Neural cell (in vitro differentiated cells): ENCODE results near the gene CCIN. TPM values are rescaled to one million over a fixed set of nuclear protein-coding genes. Genes with fewer than 3 reads are reported as not detected.
A peak's percentile ranks its signal among the peaks of the same experiment; 100 is the strongest.

ENCODE experiments used
- H2AFZ ChIP-seq: fragments of 200-600, 300-800 bp; sonication (generic), shearing (Covaris generic); 2 replicates; pipeline ENCODE4 v1.6.0; 2014; ENCODE audit warnings: low read depth, mild to moderate bottlenecking, antibody characterized with exemption, low read length, moderate library complexity
- H3F3A ChIP-seq: fragments of 200-600 bp; shearing (Covaris generic); 2 replicates; pipeline ENCODE4 v1.6.1; 2016; ENCODE audit warnings: mild to moderate bottlenecking, moderate library complexity, mixed read lengths, antibody characterized with exemption, low read length; ENCODE audit not compliant: insufficient read depth, poor library complexity, severe bottlenecking
- H3K27ac ChIP-seq: fragments of 200-600, 300-800 bp; sonication (generic), shearing (Covaris generic); 2 replicates; pipeline ENCODE4 v1.5.1; 2014; ENCODE audit warnings: mild to moderate bottlenecking, low read length, moderate library complexity
- H3K27me3 ChIP-seq: fragments of 300-800, 200-600 bp; sonication (generic), shearing (Covaris generic); 2 replicates; pipeline ENCODE4 v1.6.0; 2014; ENCODE audit warnings: mild to moderate bottlenecking, low read depth, low read length, moderate library complexity; ENCODE audit not compliant: insufficient read depth
- H3K36me3 ChIP-seq: fragments of 300-800, 200-600 bp; sonication (generic), shearing (Covaris generic); 2 replicates; pipeline ENCODE4 v1.5.1; 2014; ENCODE audit warnings: mild to moderate bottlenecking, antibody characterized with exemption, low read length, moderate library complexity; ENCODE audit not compliant: insufficient read depth
- H3K4me2 ChIP-seq: fragments of 300-800, 200-600 bp; sonication (generic), shearing (Covaris generic); 2 replicates; pipeline ENCODE4 v1.6.0; 2014; ENCODE audit warnings: mild to moderate bottlenecking, low read length
- H3K4me3 ChIP-seq: fragments of 300-800, 200-600 bp; sonication (generic), shearing (Covaris generic); 2 replicates; pipeline ENCODE4 v1.5.1; 2014; ENCODE audit warnings: mild to moderate bottlenecking, low read length, moderate library complexity
- H3K79me2 ChIP-seq: fragments of 200-600 bp; shearing (Covaris generic); replicated peaks from 2 replicates; pipeline ENCODE4 v1.6.0; 2014; ENCODE audit warnings: mild to moderate bottlenecking, low read length, moderate library complexity; ENCODE audit not compliant: insufficient read depth
- H3K9ac ChIP-seq: fragments of 300-800, 200-600 bp; sonication (generic), shearing (Covaris generic); 2 replicates; pipeline ENCODE4 v1.6.1; 2016; ENCODE audit warnings: mild to moderate bottlenecking, low read length, mixed read lengths
- H3K9me2 ChIP-seq: fragments of 200-600 bp; shearing (Covaris generic); 2 replicates; pipeline ENCODE4 v1.6.1; 2016; ENCODE audit warnings: mild to moderate bottlenecking, low read length, mixed read lengths; ENCODE audit not compliant: insufficient read depth
- H3K9me3 ChIP-seq: fragments of 200-600, 300-800 bp; sonication (generic), shearing (Covaris generic); 2 replicates; pipeline ENCODE4 v1.6.1; 2016; ENCODE audit warnings: mild to moderate bottlenecking, mixed run types, low read length, moderate library complexity, mixed read lengths
- H4K20me1 ChIP-seq: fragments of 200-600 bp; shearing (Covaris generic); 2 replicates; pipeline ENCODE4 v1.6.1; 2016; ENCODE audit warnings: mild to moderate bottlenecking, mixed run types; ENCODE audit not compliant: insufficient read depth
- EP300 ChIP-seq: fragments of 450-650 bp; conservative IDR thresholded peaks from 2 replicates; pipeline ENCODE4 v1.6.1; 2014; ENCODE audit warnings: antibody characterized with exemption, mild to moderate bottlenecking, moderate library complexity; ENCODE audit not compliant: poor library complexity, severe bottlenecking
- EZH2 ChIP-seq: fragments of 200-600, 300-800 bp; shearing (Covaris generic), sonication (generic); IDR thresholded peaks from 2 replicates; pipeline ENCODE4 v1.6.1; 2014; ENCODE audit warnings: antibody characterized with exemption, low read length, borderline replicate concordance, mild to moderate bottlenecking; ENCODE audit not compliant: insufficient read depth, poor library complexity, severe bottlenecking
- MXI1 ChIP-seq: fragments of 450-650 bp; conservative IDR thresholded peaks from 2 replicates; pipeline ENCODE4 v1.6.1; 2014; ENCODE audit warnings: antibody characterized with exemption, mild to moderate bottlenecking; ENCODE audit not compliant: poor library complexity, severe bottlenecking
- POLR2AphosphoS5 ChIP-seq: IDR thresholded peaks from 2 replicates; pipeline ENCODE4 v1.6.1; 2012
- RAD21 ChIP-seq: fragments of 450-650 bp; conservative IDR thresholded peaks from 2 replicates; pipeline ENCODE4 v1.6.1; 2014; ENCODE audit warnings: antibody characterized with exemption, mild to moderate bottlenecking, moderate library complexity
- SMC3 ChIP-seq: fragments of 450-650 bp; conservative IDR thresholded peaks from 2 replicates; pipeline ENCODE4 v1.6.1; 2014; ENCODE audit warnings: antibody characterized with exemption, mild to moderate bottlenecking, moderate library complexity; ENCODE audit not compliant: poor library complexity
- TAF1 ChIP-seq: IDR thresholded peaks from 2 replicates; pipeline ENCODE4 v1.6.1; 2012; ENCODE audit warnings: low read depth
- polyA plus RNA-seq: library from polyadenylated mRNA; depleted of rRNA; stranded (reverse); fragments of >200 nt; gene quantifications from 2 replicates; pipeline ENCODE4 v1.2.3, GENCODE V29; 2014
- TF ChIP-seq, protein P1 (sequence below): IDR thresholded peaks from 2 replicates; pipeline ENCODE4 v1.6.1; 2012; ENCODE audit warnings: borderline replicate concordance
- TF ChIP-seq, protein P2 (sequence below): fragments of 450-650 bp; IDR thresholded peaks from 2 replicates; pipeline ENCODE4 v1.5.1; 2014; ENCODE audit warnings: antibody characterized with exemption, mild to moderate bottlenecking, moderate library complexity; ENCODE audit not compliant: poor library complexity, severe bottlenecking

Gene CCIN
- polyA plus RNA-seq, 1 donor from 2014 or later = not detected

DNA sequence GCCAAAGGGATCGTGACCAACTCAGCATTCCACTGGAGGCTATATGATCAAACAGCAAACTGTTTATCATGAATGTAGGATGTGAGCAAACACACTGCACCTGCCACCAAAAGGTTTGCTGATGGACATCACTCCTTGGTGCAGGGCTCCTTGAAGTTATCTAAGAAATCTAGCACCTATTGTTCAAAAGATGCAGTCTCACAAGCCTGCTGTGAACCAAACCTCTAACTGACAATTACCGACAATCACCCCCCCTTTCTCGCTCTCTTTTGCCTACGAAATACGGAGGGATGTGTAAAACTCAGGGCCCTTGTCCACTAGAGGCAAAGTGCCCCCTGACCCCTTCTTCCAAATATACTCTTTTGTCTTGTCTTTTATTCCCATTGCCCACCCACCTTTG lies 19.0 kb downstream of the CCIN start:
- Histone ChIP-seq H3K36me3 (no peaks in the 10 kb centered on the region), H3K79me2 (peaks cover 20% of the 10 kb centered on the region), H2AFZ (no peak overlapping the region), H3K27me3 (no peaks in the 10 kb centered on the region), H3K9me3 (no peaks in the 10 kb centered on the region), H4K20me1 (no peaks in the 10 kb centered on the region), H3K4me3 (no peak overlapping the region), H3K27ac (no peak overlapping the region), H3F3A (no peaks in the 10 kb centered on the region), H3K4me2 (no peak overlapping the region), H3K9ac (no peak overlapping the region), H3K9me2 (no peaks in the 10 kb centered on the region)
- TF ChIP-seq EP300 (no peak), MXI1 (no peak), TAF1 (no peak), RAD21 (no peak), SMC3 (no peak), EZH2 (no peak), POLR2AphosphoS5 (no peak)
- TF ChIP-seq, protein P1, sequence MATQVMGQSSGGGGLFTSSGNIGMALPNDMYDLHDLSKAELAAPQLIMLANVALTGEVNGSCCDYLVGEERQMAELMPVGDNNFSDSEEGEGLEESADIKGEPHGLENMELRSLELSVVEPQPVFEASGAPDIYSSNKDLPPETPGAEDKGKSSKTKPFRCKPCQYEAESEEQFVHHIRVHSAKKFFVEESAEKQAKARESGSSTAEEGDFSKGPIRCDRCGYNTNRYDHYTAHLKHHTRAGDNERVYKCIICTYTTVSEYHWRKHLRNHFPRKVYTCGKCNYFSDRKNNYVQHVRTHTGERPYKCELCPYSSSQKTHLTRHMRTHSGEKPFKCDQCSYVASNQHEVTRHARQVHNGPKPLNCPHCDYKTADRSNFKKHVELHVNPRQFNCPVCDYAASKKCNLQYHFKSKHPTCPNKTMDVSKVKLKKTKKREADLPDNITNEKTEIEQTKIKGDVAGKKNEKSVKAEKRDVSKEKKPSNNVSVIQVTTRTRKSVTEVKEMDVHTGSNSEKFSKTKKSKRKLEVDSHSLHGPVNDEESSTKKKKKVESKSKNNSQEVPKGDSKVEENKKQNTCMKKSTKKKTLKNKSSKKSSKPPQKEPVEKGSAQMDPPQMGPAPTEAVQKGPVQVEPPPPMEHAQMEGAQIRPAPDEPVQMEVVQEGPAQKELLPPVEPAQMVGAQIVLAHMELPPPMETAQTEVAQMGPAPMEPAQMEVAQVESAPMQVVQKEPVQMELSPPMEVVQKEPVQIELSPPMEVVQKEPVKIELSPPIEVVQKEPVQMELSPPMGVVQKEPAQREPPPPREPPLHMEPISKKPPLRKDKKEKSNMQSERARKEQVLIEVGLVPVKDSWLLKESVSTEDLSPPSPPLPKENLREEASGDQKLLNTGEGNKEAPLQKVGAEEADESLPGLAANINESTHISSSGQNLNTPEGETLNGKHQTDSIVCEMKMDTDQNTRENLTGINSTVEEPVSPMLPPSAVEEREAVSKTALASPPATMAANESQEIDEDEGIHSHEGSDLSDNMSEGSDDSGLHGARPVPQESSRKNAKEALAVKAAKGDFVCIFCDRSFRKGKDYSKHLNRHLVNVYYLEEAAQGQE = no peak
- TF ChIP-seq, protein P2, sequence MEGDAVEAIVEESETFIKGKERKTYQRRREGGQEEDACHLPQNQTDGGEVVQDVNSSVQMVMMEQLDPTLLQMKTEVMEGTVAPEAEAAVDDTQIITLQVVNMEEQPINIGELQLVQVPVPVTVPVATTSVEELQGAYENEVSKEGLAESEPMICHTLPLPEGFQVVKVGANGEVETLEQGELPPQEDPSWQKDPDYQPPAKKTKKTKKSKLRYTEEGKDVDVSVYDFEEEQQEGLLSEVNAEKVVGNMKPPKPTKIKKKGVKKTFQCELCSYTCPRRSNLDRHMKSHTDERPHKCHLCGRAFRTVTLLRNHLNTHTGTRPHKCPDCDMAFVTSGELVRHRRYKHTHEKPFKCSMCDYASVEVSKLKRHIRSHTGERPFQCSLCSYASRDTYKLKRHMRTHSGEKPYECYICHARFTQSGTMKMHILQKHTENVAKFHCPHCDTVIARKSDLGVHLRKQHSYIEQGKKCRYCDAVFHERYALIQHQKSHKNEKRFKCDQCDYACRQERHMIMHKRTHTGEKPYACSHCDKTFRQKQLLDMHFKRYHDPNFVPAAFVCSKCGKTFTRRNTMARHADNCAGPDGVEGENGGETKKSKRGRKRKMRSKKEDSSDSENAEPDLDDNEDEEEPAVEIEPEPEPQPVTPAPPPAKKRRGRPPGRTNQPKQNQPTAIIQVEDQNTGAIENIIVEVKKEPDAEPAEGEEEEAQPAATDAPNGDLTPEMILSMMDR = no peak

DNA sequence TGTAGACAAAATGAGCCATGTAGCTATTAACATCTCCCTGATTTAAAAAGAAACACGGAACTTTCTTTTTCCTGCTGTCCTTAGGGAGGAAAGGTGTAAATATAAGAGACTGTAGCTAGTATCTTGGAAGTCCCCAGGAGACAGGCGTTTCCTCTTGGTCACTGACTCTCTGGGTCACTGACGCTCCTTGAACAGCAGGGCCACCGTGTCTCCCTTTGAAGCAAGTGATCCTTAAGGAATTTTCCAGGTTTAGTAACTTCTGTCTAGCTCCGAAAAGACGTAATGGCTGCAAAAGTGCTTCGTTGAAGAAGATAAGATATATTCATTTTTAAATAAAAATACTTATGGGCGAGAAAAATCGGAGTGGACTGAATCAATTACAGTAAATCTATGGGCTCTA lies 20.8 kb downstream of the CCIN start:
- Histone ChIP-seq H3K4me2 (peak overlapping the region; percentile 67), H3K9me3 (no peaks in the 10 kb centered on the region), H3K27me3 (no peaks in the 10 kb centered on the region), H3F3A (no peaks in the 10 kb centered on the region), H3K9ac (peak overlapping the region; percentile 79), H3K27ac (peak overlapping the region; percentile 82), H3K79me2 (peaks cover 33% of the 10 kb centered on the region), H3K9me2 (no peaks in the 10 kb centered on the region), H4K20me1 (no peaks in the 10 kb centered on the region), H3K4me3 (peak overlapping the region; percentile 80), H3K36me3 (no peaks in the 10 kb centered on the region), H2AFZ (peak overlapping the region; percentile 78)
- TF ChIP-seq RAD21 = no peak
- no peak for TF ChIP-seq POLR2AphosphoS5
- TF ChIP-seq, protein P2 = no peak
- no peak for TF ChIP-seq MXI1
- no peak for TF ChIP-seq EP300
